Epidermal melanocyte (primary cell): Measurements from ENCODE around the gene FCER1A.

Experiments used
- DNase-seq: peaks from one replicate; pipeline ENCODE4 v3.0.0; 2011; ENCODE audit warnings: low spot score; ENCODE audit not compliant: insufficient read length

FCER1A gene

GRCh38 chr1:159302095-159302494, at the start of gene FCER1A:
Gene FCER1A (plus strand): TSS chr1:159302336. CDS start chr1:159302365, 29 bp downstream.
- no peak for DNase-seq

- DNase-seq: no peak
These were observed 40.8 kb upstream of the FCER1A start for GRCh38 chr1:159261311-159261710.

GRCh38 chr1:159261721-159262494, 40.2 kb upstream of the FCER1A start:
- no peak for DNase-seq

DNA sequence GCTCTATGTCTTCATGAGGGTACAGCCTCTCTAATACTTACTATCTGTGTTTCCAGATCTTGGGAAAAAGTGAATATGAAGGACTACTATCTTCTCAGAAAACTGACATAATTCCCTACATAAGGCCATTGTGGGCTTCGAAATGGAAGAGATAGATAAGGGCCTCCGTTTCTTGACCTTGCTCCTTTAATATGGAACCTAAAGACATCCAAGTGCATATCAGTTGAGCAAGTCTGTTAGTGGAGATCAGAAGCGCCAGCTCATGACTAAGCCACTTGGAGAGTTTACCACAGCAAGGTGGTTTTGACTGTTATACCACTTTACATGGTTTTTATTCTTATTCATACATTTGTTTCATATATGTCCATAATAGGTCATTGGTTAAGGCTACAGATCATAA, 35.3 kb upstream of the FCER1A start:
- DNase-seq: no peak

- no peak for DNase-seq
These were observed 27.5 kb upstream of the FCER1A start for GRCh38 chr1:159274631-159275030.

DNA sequence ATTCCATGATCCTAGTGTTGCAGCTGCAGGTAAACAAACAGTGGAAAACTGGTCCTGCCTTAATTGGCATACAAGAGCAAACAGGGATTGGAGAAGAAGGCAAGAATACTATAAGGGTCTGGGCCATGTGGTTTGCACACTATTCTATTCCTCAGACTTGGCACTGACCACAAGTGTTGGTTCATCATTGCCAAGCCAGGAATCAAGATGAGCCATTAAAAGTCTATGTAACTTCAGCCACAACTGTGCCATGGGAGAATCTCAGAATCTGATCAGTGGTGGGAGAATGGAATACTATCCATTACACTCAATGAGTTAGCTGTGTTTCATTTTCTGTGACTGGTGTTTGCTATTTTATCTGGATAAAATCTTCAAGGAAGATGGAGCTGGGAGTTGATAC, 26.2 kb upstream of the FCER1A start:
- DNase-seq: no peak

GRCh38 chr1:159279773-159280172, 22.4 kb upstream of the FCER1A start:
- no peak for DNase-seq

DNA sequence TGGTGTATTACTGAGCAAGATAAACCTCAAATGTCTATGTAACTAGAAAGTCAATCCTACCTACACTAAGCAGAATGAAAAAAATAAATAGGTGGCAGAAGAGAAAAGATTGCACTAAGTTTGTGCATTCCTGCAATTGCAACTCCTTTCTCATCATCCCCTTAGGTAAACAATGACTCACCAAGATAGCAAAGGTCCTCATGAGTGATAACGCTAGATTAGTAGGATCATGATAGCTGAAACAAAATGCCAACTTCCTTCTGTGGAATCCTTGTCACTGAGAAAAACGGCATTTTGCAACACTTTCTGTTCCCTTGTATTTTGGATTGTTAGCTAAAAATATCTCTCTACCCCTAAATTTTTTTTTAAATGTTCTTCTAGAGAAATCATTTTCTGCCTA, 20.0 kb upstream of the FCER1A start:
- no peak for DNase-seq

GRCh38 chr1:159289060-159289459, 13.1 kb upstream of the FCER1A start:
- DNase-seq: no peak

DNA sequence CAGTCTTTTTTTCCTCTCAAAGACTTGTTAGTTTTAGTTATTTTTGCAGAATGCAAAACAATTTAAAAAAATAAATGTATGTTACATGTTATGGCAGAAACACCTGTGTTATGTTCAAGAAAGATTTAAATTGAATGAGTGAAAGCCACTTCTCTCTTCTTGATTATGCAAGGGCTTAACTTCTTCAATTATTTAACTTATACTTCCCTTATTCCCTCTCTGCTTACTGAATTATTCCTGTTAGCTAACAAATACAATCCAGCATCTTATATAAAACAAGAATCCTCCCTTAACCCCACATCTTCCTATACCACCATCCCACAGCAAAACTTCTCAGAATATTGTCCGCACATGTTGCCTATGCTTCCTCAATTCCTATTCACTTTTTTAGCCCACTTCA, 10.7 kb upstream of the FCER1A start:
- DNase-seq: no peak

GRCh38 chr1:159296706-159297375, 5.3 kb upstream of the FCER1A start:
- DNase-seq: no peak

DNA sequence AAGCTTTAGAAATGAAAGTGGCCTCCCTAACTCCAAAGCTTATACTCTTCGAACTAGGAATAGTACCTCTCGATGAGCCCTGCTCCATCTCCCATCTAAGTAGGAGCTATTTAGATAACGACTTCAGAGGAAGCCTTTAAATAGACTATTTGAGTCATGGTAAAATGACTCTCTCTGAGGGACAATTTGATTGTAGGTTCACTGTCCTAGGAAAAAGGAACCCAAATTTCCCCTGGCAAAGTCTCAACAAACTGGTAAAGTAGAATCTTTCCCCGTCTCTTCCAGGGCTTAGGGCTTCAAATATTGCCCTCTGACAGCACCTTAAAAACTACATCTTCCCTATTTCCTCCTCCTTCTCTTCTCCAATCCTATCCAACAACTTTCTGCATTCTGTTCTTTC, 2.0 kb upstream of the FCER1A start:
- no peak for DNase-seq

DNA sequence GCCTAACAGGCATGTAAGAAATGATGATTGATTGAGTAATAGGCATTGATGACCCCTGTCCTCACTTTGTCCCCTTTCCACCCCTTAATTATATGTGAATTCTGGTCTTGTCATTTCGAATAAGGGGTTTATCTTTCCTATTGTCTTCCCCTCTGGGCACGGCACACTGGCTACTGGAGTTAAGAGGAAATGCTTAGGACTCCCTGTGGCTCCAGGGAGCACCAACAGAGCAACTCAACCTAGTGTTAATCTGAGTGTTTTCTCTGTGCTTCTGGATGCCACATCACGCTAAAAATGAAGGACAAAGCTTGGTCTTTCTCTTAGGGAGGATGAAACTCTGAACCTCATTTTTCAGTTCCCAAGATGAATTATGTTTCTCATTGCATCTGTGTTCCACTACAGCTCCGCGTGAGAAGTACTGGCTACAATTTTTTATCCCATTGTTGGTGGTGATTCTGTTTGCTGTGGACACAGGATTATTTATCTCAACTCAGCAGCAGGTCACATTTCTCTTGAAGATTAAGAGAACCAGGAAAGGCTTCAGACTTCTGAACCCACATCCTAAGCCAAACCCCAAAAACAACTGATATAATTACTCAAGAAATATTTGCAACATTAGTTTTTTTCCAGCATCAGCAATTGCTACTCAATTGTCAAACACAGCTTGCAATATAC, 5.3 kb downstream of the FCER1A start:
- no peak for DNase-seq

- no peak for DNase-seq
These were observed 9.5 kb downstream of the FCER1A start for GRCh38 chr1:159311679-159312078.

- DNase-seq: no peak
These were observed 13.2 kb downstream of the FCER1A start for GRCh38 chr1:159315381-159315780.

GRCh38 chr1:159318784-159319551, 16.8 kb downstream of the FCER1A start:
- no peak for DNase-seq

DNA sequence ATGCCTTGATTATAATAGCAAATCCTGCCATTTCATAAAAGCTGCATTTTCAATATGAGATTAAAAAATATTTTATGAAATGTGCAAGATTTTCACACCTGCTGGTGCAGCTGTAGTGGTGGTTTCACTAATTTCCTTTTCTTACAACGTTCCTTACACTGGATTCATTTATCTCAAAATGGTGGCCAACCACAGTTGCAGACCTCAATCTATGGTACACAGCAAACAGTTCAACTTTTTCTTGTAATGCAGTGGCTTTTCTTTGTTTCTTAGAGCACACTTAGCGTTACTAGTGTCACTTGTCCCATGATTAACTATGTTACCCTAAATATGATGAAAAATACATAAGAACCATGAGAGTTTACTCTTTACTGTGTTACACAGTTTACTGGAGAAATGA, 32.7 kb downstream of the FCER1A start:
- no peak for DNase-seq

GRCh38 chr1:159338018-159338417, 35.9 kb downstream of the FCER1A start:
- DNase-seq: no peak

- DNase-seq: no peak
These were observed 37.4 kb downstream of the FCER1A start for GRCh38 chr1:159339536-159339935.

DNA sequence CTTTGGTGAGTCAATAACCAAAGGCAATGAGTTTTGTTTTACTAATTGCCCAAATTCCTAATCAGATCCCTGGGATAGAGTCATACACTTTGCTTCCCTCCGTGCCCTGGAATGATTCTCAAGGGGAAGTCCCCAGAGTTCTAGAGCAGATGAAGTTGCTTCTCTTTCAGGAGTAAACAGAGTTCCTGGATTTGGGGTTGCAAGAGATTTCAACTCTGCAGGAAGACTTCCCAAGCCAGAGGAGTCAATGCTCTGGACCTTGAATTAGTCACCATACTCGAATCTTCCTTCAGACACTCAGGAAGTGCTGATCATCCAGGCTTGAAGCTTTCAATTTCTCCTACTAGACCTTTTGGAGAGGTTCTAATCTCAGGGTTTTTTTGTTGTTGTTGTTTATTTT, 39.6 kb downstream of the FCER1A start:
- no peak for DNase-seq

DNA sequence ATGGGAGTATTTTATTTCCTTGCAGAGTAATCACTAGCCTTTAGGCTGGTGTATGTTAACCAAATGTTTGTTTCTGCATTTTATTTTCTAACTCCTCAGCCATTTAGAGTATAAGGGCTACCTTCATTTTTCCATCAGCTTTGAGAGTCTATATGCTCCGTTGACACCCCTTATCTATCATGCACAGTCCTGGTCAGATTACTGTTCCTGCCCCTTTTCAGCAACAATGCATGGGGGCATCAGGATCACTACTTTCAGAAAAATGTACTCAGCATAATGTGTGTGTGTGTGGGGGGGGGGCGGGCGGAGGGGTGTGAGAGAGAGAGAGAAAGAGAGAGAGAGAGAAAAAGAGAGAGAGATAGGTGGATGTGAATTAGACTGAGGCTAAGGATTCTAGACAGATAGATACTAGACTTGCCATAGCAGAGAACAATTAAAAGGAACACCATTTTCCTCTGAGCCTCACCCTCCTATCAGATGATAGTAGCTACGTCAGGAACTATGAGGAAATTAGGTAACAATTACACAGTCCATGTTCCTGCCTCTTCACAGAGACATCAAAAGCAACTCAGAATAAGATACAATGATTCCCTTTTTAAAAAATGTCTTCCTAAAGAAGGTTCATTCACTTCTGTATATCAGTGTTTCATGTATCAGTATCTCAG, 40.8 kb downstream of the FCER1A start:
- DNase-seq: no peak
